Activated CD8-positive, alpha-beta memory T cell treated with anti-CD3 and anti-CD28 coated beads, Interleukin-2, amount 50 U/mL, for 24 hours (primary cell): ENCODE measurements around the gene KCNQ1.

ENCODE experiments used
- DNase-seq: peaks from one replicate; pipeline ENCODE4 v3.0.0-alpha.2; 2020; ENCODE audit errors: extremely low read depth

KCNQ1 gene

GRCh38 chr11:2444821-2445745 lies at the start of gene KCNQ1:
KCNQ1 (plus strand) TSS chr11:2445008; CDS start chr11:2445099, 91 bp downstream.
- DNase-seq = no peak

- DNase-seq = no peak
Observed at GRCh38 chr11:2395211-2395730, 49.5 kb upstream of the KCNQ1 start.

GRCh38 chr11:2395856-2396255 lies 49.0 kb upstream of the KCNQ1 start:
- DNase-seq = no peak

GRCh38 chr11:2396471-2396870 lies 48.3 kb upstream of the KCNQ1 start:
- no peak for DNase-seq

- DNase-seq = no peak
Observed at GRCh38 chr11:2397005-2397404, 47.8 kb upstream of the KCNQ1 start.

GRCh38 chr11:2398664-2399355 lies 46.0 kb upstream of the KCNQ1 start:
- DNase-seq = no peak

- DNase-seq = no peak
Observed at GRCh38 chr11:2399488-2400068, 45.2 kb upstream of the KCNQ1 start.

- peak; percentile 97 for DNase-seq
Observed at GRCh38 chr11:2400069-2400761, 44.6 kb upstream of the KCNQ1 start, which contains the start of gene TSSC4. TSSC4 (plus strand) TSS chr11:2400750; CDS start chr11:2402634, 1,884 bp downstream.

GRCh38 chr11:2400762-2401435 lies 43.9 kb upstream of the KCNQ1 start:
- no peak for DNase-seq

- no peak for DNase-seq
Observed at GRCh38 chr11:2401436-2401984, 43.3 kb upstream of the KCNQ1 start.

GRCh38 chr11:2402106-2402505 lies 42.7 kb upstream of the KCNQ1 start:
- DNase-seq = no peak

- no peak for DNase-seq
Observed at GRCh38 chr11:2402890-2403645, 41.7 kb upstream of the KCNQ1 start.

- DNase-seq = no peak
Observed at GRCh38 chr11:2404735-2405196, 40.0 kb upstream of the KCNQ1 start.

GRCh38 chr11:2406451-2406850 lies 38.4 kb upstream of the KCNQ1 start:
- DNase-seq = no peak

GRCh38 chr11:2406878-2407410 lies 37.9 kb upstream of the KCNQ1 start:
- DNase-seq = no peak

GRCh38 chr11:2408671-2409070 lies 36.1 kb upstream of the KCNQ1 start:
- no peak for DNase-seq

GRCh38 chr11:2409126-2409525 lies 35.7 kb upstream of the KCNQ1 start:
- DNase-seq = no peak

- DNase-seq = no peak
Observed at GRCh38 chr11:2409611-2410468, 35.0 kb upstream of the KCNQ1 start.

GRCh38 chr11:2410616-2411015 lies 34.2 kb upstream of the KCNQ1 start:
- no peak for DNase-seq
